Naive thymus-derived CD8-positive, alpha-beta T cell (primary cell): ENCODE results near the gene TMEM74B. TPM values are rescaled to one million over a fixed set of nuclear protein-coding genes. Genes with fewer than 3 reads are reported as not detected.

Source experiments
- ATAC-seq, 2 donors: fragments of 150-1000 bp; cut with Tn5 transposase in 1 of 2; sonication (Bioruptor Pico), chemical (Tn5 transposase) in 1 of 2; 1 replicate in 1 of 2; 2 replicates in 1 of 2; pipeline ENCODE4 v1.10.0; 2021; ENCODE audit warnings: mild to moderate bottlenecking in 2 of 2, moderate library complexity in 2 of 2
- POLR2A ChIA-PET: fragments of 350-600 bp; sonication (Branson Sonifier 250); formaldehyde crosslinking; loops from one replicate; lab custom pipeline; 2021; ENCODE audit warnings: antibody characterized with exemption; lab: Charles Lee
- DNase-seq, 10 donors: peaks; one replicate each; pipeline versions ENCODE4 v3.0.0 to v3.0.0-alpha.2; 2020 to 2022
- H3K27ac Mint-ChIP-seq, 10 donors: one replicate each; pipeline ENCODE4 v1.8.0; 2020 to 2022; ENCODE audit warnings: mild to moderate bottlenecking in 10 of 10, mixed read lengths in 10 of 10, moderate library complexity in 4 of 10, inconsistent platforms in 1 of 10
- H3K27me3 Mint-ChIP-seq, 5 donors: one replicate each; pipeline ENCODE4 v1.8.0; 2021 to 2022; ENCODE audit warnings: mixed read lengths in 5 of 5
- H3K36me3 Mint-ChIP-seq, 3 donors: one replicate each; pipeline ENCODE4 v1.8.0; 2020 to 2022; ENCODE audit warnings: mixed read lengths in 3 of 3, mild to moderate bottlenecking in 2 of 3, inconsistent platforms in 1 of 3
- H3K4me1 Mint-ChIP-seq, 4 donors: one replicate each; pipeline ENCODE4 v1.8.0; 2021 to 2022; ENCODE audit warnings: mixed read lengths in 4 of 4
- H3K4me3 Mint-ChIP-seq, 10 donors: one replicate each; pipeline ENCODE4 v1.8.0; 2020 to 2022; ENCODE audit warnings: mild to moderate bottlenecking in 10 of 10, mixed read lengths in 10 of 10, moderate library complexity in 6 of 10, inconsistent platforms in 1 of 10
- H3K9me3 Mint-ChIP-seq, 9 donors: one replicate each; pipeline ENCODE4 v1.8.0; 2020 to 2022; ENCODE audit warnings: mixed read lengths in 9 of 9, mild to moderate bottlenecking in 3 of 9, inconsistent platforms in 1 of 9, moderate library complexity in 1 of 9
- polyA plus RNA-seq, 3 donors: library from polyadenylated mRNA; unstranded; fragments of 300-500 nt; fragmentation: Illumina TruSeq; gene quantifications; one replicate each; pipeline ENCODE4 v1.2.3, GENCODE V29; 2021
- total RNA-seq, 8 experiments: library from RNA in 2 of 8; stranded (reverse) in 2 of 8; gene quantifications; one replicate each; pipeline ENCODE4 v1.2.3 and lab custom pipeline; 2021 to 2026

Gene TMEM74B
- total and polyA plus RNA-seq, 5 experiments from 2014 or later, result not detected

DNA sequence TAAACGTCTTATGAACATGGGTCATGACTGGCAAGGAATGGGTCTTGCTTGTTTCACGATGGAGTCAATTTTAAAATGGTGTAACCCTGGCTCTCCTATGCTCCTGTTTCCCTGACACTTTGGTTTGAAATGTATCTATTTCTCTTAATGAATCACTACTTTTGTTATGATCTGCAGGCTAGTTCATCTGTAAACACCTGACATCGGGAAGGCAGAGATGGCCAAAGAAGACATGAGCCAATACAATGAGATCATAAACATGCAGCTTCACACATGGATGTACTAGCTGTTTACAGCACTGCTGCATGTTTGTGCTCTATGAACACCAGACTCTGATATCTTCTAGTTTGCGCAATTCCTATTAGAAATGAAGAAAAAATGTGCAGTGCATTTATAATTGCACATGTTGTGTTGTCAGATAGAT, 30.1 kb upstream of the TMEM74B start:
- peaks cover 26 to 44% (median 43%) of the 10 kb centered on the region in 4 donors for H3K4me1 Mint-ChIP-seq
- DNase-seq, result no peak
- H3K27ac Mint-ChIP-seq, result peak overlapping the region in 8 of 10 donors; percentile 85 to 97 (median 92)

DNA sequence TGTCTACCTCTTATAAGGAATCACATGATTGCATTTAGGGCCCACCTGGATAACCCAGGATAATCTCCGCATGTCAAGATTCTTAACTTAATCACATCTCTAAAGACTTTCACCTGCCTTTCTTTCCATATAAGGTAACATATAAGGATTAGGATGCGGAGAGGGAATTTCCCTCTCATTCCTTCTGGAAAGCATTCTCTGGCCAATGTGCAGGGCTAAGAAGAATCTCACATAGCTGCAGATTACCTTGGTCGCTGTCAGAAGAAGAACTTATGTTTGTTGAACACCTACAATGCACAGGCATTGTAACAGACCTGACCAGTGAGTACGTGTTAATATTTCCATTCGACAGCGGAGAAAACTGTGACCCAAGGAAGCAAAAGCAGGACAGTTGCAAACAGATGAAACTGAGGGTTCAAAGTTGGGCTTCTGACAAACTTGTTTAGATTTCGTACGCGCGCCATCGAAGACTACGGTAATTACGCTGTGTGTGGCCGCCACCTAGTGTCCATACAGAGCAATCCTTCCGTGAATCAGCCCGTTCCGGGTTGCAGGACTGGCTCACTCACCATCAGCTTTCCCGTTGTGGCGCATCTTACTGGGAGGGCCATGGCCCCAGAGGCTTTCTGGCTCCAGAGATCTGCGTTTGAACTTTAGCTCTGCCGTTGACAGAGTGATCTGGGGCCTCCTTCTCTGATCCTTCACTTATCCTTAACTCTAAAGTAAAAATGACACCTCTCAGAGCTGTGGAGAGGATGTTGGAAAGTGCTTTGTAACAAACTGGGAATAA, 28.0 kb upstream of the TMEM74B start:
- H3K4me1 Mint-ChIP-seq, result peaks cover 24 to 40% (median 40%) of the 10 kb centered on the region in 4 donors
- peak overlapping the region in 5 of 10 donors; percentile 16 to 65 (median 17) for H3K27ac Mint-ChIP-seq
- ATAC-seq (peak; percentile 77 to 88), DNase-seq (peak; percentile 41 to 85 (median 63))
- POLR2A ChIA-PET, result interaction anchor here (1.0 kb wide), 1 partner anchor 88 kb away, joined by 4 read pairs; no protein-coding TSS in a partner anchor
- peaks cover 0 to 1% (median 0%) of the 10 kb centered on the region in 9 donors for H3K9me3 Mint-ChIP-seq
- H3K36me3 Mint-ChIP-seq, result no peaks in the 10 kb centered on the region
- H3K4me3 Mint-ChIP-seq, result peak overlapping the region in 5 of 10 donors; percentile 0 to 39 (median 24)
- H3K27me3 Mint-ChIP-seq, result peaks cover 0 to 13% (median 0%) of the 10 kb centered on the region in 5 donors

More for the DNA sequence above, 30.1 kb upstream of the TMEM74B start:
- peak overlapping the region in 3 of 10 donors; percentile 63 to 74 (median 66) for H3K4me3 Mint-ChIP-seq
- ATAC-seq, result no peak
- peaks cover 0 to 8% (median 0%) of the 10 kb centered on the region in 9 donors for H3K9me3 Mint-ChIP-seq
- H3K27me3 Mint-ChIP-seq, result peaks cover 0 to 21% (median 0%) of the 10 kb centered on the region in 5 donors
- POLR2A ChIA-PET, result no interaction called here
- H3K36me3 Mint-ChIP-seq, result no peaks in the 10 kb centered on the region

DNA sequence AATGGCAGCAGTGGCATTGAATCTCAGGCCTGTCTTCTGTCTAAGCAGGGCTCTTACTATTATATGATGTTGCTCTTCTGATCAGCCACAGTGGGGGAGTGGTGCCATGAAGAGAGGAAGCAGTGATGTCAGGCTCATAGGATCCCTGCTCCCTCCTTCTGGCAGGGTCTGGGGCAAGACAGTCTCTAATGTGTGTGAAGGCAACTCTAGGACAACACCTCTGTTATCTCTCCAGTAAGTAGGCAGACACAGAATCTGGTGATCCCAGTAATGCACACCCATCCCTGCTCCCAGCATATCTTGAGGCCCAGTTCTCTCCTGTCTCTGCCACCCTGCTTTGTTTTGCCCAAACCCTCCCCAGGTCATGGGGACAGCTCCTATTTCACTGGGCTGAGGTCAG, 27.2 kb upstream of the TMEM74B start:
- Mint-ChIP-seq H3K4me3 (no peak overlapping the region), H3K9me3 (no peaks in the 10 kb centered on the region), H3K4me1 (peaks cover 21 to 33% (median 32%) of the 10 kb centered on the region in 4 donors), H3K27ac (peak overlapping the region in 1 of 10 donors; percentile 13), H3K36me3 (no peaks in the 10 kb centered on the region), H3K27me3 (peaks cover 0 to 13% (median 0%) of the 10 kb centered on the region in 5 donors)
- POLR2A ChIA-PET, result no interaction called here
- no peak for DNase-seq
- ATAC-seq, result no peak

DNA sequence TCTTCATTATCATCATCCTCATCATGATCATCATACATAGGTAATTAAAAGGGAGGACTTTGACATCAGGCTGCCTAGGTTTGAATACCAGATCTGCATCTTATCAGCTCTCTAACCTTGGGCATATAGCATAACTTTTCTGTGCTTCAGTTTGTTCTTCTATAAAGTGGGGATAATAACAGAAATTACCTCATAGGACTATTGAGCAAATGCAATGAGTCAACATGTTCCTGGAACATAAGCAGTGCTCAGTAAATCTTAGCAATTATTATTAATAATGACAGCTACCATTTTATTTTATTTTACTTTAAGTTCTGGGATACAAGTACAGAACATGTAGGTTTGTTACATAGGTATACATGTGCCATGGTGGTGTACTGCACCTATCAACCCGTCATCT, 25.7 kb upstream of the TMEM74B start:
- no peaks in the 10 kb centered on the region for H3K9me3 Mint-ChIP-seq
- H3K27ac Mint-ChIP-seq, result no peak overlapping the region
- H3K27me3 Mint-ChIP-seq, result peaks cover 0 to 13% (median 0%) of the 10 kb centered on the region in 5 donors
- H3K4me3 Mint-ChIP-seq, result no peak overlapping the region
- ATAC-seq (no peak), DNase-seq (no peak)
- POLR2A ChIA-PET, result no interaction called here
- H3K4me1 Mint-ChIP-seq, result peaks cover 10 to 19% (median 17%) of the 10 kb centered on the region in 4 donors
- no peaks in the 10 kb centered on the region for H3K36me3 Mint-ChIP-seq

DNA sequence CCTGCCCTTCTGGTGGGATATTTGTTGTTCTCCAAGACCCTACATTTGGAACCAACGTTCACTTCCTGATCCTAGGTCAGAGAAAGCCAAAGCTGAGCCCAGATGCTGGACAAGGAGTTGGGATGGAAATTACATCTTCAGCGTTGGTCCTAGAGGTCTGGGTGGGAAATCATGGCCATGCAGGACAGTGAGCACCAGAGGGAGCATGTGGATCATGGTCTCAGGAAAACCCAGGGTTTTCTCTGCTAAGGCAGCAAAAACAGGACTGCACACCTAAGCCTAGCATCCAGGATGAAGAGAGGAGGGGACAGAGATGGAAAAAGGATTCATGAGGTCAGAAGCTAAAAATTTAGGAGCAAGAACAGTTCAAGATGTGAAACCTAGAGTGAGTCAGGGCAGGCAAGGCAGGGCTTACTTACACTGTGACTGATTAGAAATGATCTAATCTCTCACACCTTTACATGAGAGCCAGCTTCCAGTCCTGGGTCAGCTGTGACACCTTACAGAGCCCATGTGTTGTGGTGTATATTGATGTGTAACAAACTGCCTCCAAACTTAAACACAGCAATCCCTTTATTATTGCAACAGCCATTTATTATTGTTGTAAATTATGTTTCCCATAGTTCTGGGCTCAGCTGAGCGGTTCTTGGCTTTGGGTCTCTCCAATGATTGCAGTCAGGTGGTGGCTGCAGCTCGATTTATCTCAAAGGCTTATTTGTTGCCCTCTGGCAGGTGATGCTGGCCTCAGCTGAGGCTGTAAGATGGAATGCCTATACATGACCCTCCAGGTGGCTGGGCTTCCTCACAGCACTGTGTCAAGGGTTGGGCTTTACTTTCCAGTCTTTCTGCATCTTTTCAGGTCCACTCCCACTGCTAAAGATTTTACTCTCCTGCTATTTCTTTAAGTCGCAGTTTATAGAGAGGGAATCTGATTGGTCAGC, 24.9 kb upstream of the TMEM74B start:
- H3K36me3 Mint-ChIP-seq, result no peaks in the 10 kb centered on the region
- no peaks in the 10 kb centered on the region for H3K9me3 Mint-ChIP-seq
- POLR2A ChIA-PET, result interaction anchor here (0.6 kb wide), 1 partner anchor 392 kb away, joined by 3 read pairs; no protein-coding TSS in a partner anchor
- H3K4me3 Mint-ChIP-seq, result no peak overlapping the region
- H3K4me1 Mint-ChIP-seq, result peaks cover 2 to 11% (median 9%) of the 10 kb centered on the region in 4 donors
- H3K27ac Mint-ChIP-seq, result no peak overlapping the region
- ATAC-seq, result no peak
- peaks cover 0 to 13% (median 0%) of the 10 kb centered on the region in 5 donors for H3K27me3 Mint-ChIP-seq
- DNase-seq, result no peak

DNA sequence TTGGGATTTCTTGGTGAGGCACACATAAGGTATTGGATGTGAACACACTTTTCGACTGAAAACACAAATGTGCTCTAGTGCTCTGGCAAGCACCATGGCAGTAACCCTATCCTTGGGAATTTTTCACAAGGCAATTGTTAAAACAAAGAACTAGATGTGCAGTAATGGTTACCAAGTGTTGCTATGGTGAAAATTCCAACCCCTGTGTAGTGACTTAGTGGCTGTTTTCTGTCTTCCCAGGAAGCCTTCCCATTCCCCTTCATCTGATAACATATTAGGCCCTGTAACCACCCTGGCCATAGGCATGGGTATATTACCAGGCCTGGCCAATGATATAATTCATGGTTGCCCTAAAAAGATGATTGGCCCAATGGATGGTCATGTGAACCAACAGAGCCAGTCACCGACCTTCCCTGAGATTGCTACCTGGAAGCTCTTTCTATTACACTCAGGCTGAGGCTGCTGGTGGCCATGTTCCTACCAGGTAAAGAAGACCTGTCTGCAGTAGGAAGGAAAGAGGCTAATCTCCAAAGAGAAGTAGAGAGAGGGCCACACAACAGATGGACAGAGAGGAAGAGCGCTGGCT, 22.6 kb upstream of the TMEM74B start:
- Mint-ChIP-seq H3K27me3 (peaks cover 0 to 9% (median 0%) of the 10 kb centered on the region in 5 donors), H3K27ac (no peak overlapping the region), H3K4me3 (no peak overlapping the region), H3K36me3 (no peaks in the 10 kb centered on the region), H3K4me1 (peaks cover 0 to 3% (median 0%) of the 10 kb centered on the region in 4 donors), H3K9me3 (no peaks in the 10 kb centered on the region)
- ATAC-seq (no peak), DNase-seq (no peak)
- POLR2A ChIA-PET, result no interaction called here

DNA sequence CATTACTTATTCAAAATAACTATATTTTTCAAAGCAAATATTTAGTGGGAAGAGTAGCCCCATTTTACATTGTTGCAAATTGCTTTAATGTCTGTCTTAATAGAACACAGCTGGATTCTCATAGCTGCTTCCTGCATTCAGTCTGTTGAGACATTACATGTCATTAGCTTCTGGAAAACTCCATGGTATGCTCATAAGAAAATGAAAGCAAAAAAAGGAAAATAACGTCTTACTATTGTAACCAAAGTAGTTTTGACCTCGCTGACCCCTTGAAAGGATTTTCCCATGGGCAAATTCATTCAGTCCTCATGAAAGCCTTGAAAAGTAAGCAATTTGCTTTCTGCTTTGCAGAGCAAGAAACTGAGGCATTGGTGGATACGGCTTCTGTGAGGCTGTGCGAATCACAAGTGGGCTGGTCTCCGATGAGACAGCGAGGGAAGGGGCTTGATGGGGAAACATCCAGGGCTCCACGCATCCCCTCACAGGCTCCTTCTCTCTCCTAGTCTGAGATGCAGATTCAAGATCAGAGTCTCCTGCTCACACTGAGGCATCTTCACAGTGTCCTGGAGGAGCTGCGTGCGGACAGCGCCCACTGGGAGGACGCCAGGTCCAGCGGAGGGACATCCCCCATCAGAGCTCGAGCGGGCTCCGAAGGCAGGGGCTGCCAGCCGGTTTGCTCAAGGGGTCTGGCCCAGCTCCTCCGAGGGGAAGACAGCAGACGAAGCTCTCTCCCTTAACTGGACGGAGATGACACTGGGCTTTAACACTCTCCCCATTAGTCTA, 21.8 kb upstream of the TMEM74B start:
- POLR2A ChIA-PET, result interaction anchor here (0.6 kb wide), 1 partner anchor 75 kb away, joined by 5 read pairs; no protein-coding TSS in a partner anchor
- Mint-ChIP-seq H3K4me1 (no peaks in the 10 kb centered on the region), H3K27me3 (peaks cover 0 to 4% (median 0%) of the 10 kb centered on the region in 5 donors), H3K4me3 (no peak overlapping the region), H3K36me3 (no peaks in the 10 kb centered on the region), H3K9me3 (no peaks in the 10 kb centered on the region), H3K27ac (no peak overlapping the region)
- no peak for ATAC-seq
- DNase-seq, result no peak

DNA sequence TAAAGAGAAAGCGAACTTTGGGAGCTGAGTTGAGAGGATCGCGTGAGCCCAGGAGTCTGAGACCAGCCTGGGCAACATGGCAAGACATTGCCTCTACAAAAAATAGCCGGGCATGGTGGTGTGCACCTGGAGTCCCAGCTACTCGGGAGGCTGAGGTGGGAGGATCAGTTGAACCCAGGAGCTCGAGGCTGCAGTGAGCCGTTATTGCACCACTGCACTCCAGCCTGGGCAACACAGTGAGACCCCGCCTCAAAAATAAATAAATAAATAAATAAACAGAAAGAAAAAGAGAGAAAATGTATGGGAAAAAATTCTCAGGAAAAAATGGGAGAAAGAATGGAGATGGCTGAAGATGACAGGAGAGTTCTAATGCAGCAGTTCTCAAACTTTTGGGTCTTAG, 21.0 kb upstream of the TMEM74B start:
- Mint-ChIP-seq H3K9me3 (no peaks in the 10 kb centered on the region), H3K4me1 (no peaks in the 10 kb centered on the region), H3K36me3 (no peaks in the 10 kb centered on the region), H3K4me3 (no peak overlapping the region), H3K27me3 (peaks cover 0 to 3% (median 0%) of the 10 kb centered on the region in 5 donors), H3K27ac (no peak overlapping the region)
- DNase-seq, result no peak
- ATAC-seq, result no peak
- POLR2A ChIA-PET, result interaction anchor here (0.6 kb wide), 1 partner anchor 74 kb away, joined by 5 read pairs; no protein-coding TSS in a partner anchor

DNA sequence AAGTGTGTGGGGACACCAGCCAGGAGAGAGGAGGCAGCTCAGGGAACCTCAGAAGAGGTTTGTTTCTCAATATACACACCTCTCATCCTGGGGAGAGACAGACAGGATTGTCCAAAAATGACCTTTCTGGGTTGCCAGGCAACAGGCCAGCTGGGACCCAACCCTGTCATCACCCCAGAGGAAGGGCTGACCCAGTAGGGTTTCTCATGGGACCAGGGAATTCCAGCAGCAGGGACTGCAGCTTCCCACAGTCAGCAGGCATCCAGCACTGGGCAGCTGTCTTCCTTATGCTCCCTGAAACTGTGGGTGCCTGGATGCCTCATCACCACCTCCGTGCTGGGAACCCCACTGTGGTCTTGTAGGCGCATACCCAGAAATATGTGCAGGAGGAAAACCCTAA, 19.8 kb upstream of the TMEM74B start:
- no peak for ATAC-seq
- no peaks in the 10 kb centered on the region for H3K27me3 Mint-ChIP-seq

DNA sequence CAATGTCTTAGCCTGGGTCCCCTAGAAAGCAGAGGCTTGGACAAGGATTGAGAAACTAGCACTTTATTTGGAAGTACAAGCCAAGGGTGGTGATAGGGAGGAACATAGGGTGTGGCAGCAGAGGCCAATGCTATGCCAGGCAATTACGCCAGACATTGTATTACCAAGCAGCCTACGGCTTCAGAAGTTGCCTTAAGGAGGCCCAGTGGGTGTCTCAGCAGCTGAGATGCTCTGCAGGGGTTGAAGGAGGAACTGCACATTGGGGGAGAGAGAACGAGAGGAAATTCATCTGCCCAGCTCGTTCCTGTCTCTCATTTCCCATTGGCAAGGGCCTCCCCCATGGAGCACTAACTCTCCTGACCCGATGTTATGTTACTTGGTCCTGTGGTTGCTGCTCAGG, 19.3 kb upstream of the TMEM74B start:
- peaks cover 3 to 7% (median 7%) of the 10 kb centered on the region in 4 donors for H3K4me1 Mint-ChIP-seq
- DNase-seq (no peak), ATAC-seq (no peak)
- no peaks in the 10 kb centered on the region for H3K36me3 Mint-ChIP-seq
- no peak overlapping the region for H3K27ac Mint-ChIP-seq
- no peak overlapping the region for H3K4me3 Mint-ChIP-seq
- POLR2A ChIA-PET, result no interaction called here
- H3K27me3 Mint-ChIP-seq, result no peaks in the 10 kb centered on the region
- no peaks in the 10 kb centered on the region for H3K9me3 Mint-ChIP-seq

More for the DNA sequence above, 19.8 kb upstream of the TMEM74B start:
- H3K36me3 Mint-ChIP-seq, result no peaks in the 10 kb centered on the region
- POLR2A ChIA-PET, result no interaction called here
- H3K27ac Mint-ChIP-seq, result no peak overlapping the region
- DNase-seq, result no peak
- H3K9me3 Mint-ChIP-seq, result no peaks in the 10 kb centered on the region
- H3K4me1 Mint-ChIP-seq, result peaks cover 3 to 7% (median 7%) of the 10 kb centered on the region in 4 donors
- no peak overlapping the region for H3K4me3 Mint-ChIP-seq

DNA sequence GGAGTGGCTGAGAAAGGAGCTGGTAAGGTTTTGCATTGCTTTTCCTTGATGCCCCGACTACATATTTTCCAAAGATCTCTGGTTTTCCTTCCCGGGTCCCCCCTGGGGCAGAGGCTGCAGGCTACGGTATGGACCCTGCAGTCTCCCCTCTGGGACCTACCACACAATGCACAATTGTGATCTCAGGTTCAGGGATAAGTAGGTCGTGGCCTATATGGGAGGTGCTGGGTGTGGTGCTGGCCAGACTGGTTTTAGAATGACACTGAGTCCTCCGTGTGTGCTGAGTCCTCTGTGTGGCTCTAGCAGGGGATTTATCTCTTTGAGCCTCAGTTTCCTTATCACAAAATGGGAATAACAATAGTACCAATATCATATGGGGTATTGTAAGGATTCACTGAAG, 18.8 kb upstream of the TMEM74B start:
- POLR2A ChIA-PET, result no interaction called here

More for the DNA sequence above, 18.8 kb upstream of the TMEM74B start:
- H3K4me1 Mint-ChIP-seq, result peaks cover 3 to 7% (median 7%) of the 10 kb centered on the region in 4 donors
- DNase-seq (no peak), ATAC-seq (no peak)
- no peaks in the 10 kb centered on the region for H3K36me3 Mint-ChIP-seq
- H3K27me3 Mint-ChIP-seq, result no peaks in the 10 kb centered on the region
- no peaks in the 10 kb centered on the region for H3K9me3 Mint-ChIP-seq
- H3K27ac Mint-ChIP-seq, result no peak overlapping the region
- no peak overlapping the region for H3K4me3 Mint-ChIP-seq
